ENCODE data around the gene POLD1.

GRCh38 chr19:50459638-50460037, 75.5 kb downstream of the POLD1 start:
- TF ChIP-seq CTCF (IDR thresholded peaks at IDR 0.05) (no peak), EZH2 (IDR thresholded peaks at IDR 0.05) (no peak)

Data from neural progenitor cell (in vitro differentiated cells).